IPS-NIHi7 (cell line): ENCODE data around the gene NPFFR1.

Source experiments
- DNase-seq: peaks from one replicate; pipeline ENCODE4 v3.0.0; 2012; ENCODE audit warnings: mixed read lengths; ENCODE audit errors: extremely low spot score

The NPFFR1 gene, protein sequence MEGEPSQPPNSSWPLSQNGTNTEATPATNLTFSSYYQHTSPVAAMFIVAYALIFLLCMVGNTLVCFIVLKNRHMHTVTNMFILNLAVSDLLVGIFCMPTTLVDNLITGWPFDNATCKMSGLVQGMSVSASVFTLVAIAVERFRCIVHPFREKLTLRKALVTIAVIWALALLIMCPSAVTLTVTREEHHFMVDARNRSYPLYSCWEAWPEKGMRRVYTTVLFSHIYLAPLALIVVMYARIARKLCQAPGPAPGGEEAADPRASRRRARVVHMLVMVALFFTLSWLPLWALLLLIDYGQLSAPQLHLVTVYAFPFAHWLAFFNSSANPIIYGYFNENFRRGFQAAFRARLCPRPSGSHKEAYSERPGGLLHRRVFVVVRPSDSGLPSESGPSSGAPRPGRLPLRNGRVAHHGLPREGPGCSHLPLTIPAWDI

DNA sequence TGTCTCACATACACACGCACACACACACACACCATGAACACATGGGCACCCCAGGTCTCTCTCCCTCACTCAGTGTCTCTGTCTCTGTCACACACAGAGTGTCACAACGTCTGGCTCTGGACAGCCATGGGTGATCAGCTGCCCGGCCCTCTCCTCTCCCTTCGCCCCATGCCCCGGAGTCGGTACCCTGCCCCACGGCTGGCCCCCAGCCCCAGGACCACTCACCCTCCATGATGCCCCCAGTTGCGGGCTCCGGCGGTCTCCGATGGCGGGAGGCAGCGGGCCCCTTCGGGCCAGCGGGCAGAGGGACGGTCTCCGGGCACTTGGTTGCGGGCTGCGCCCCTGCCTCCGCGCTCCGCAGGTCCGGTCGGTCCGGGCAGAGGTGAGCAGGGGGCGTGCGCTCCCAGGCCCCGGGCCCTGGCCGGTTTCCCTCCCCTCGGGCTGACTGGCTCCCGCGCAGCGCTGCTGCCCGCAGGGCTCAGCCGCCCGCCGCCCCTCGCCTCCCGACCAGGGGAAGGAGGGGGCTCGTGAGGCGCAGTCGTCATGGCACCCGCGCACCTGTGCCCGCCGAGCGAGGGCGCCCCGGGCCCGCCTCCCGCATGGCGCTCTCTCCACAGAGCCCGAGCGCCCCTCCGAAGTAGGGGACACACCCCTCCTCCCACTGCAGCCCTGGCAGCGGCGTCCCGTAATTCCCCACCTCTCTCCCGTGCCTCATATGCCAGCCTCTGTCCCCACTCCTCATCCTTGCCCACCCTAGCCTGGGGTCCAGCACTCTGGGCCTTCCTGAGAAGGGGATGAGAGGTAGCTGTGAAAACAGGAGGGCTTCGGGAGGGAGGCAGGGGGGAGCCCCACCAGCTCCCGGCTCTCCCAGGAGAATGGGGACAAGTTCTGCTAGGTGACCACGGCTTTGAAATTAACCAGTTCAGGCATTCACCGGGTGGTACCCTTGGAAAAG lies at the start of gene NPFFR1:
Gene NPFFR1, minus strand, starts transcription at position 560 of the 955 bp plus-strand sequence. Its CDS starts 328 bp downstream, at position 232.
- peak; percentile 67 for DNase-seq

DNA sequence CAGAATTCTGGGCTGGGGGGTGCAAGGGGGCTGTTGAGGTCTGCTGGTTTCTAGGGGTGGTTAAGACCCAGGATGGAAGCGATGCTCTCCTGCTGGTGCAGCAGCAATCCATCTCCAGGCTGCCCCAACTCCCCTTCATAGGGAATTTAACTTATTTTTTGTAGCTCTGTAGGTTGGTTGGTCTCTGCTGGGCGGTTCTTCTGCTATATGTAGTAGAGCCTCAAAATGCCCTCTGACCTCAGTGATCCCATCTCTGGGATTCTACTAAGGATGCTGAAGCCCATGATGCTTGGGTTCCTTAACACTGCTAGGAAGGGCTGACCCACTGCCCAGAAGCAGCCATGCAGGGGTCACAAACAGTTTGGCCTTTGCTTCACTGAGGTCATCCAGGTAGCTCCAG lies 49.5 kb upstream of the NPFFR1 start:
- DNase-seq, result no peak

DNA sequence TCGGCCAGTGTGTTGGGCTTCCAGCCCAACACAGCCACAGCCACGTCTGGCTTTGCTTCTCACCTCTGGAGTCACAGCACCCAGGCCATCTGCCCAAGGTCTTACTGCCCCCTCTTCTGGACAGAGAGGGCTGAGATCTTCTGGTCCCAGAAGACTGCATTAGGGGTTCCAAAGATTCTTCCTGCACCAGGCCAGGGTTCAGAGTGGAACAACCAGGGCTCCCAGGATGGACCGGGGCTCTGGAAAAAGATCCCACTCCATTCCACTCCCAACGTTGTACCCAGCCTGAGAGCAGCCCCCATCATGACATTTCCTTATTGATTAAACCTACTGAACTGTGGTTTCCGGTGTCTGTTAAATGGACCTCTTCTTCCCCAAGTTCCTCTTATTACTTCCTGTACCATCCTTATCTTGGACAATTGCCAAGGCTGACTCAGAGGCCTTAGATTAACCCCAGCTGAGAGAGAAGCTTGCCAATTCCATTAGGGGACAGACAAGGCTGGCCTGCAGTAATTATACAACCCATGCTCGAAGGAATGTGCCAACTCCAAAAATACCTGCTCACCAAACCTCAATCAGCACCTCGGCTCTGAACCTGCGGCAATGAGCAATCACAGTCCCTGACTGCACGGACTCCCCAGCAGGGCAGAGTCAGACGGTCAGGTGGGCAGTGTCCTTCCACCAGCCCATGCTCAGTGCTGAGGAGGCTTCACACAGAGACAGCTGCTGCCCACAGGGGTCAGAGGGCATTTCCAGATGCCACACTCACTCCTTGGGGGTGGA lies 47.9 kb upstream of the NPFFR1 start:
- peak; percentile 59 for DNase-seq

DNA sequence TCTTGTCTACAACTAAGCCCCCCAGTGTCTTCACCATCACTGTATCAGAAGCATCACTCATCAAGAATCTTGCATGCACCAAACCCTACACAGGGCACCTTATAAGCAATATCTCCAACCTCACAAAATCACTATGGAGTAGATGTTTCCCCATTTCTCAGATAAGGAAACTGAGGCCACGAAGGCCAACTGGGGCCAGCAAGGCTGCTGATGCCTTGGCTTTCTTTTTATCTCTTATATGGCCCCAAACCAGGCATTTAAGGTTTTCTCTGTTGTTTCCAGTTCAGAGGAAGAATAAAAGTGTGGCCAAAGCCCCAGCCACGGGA lies 47.3 kb upstream of the NPFFR1 start:
- no peak for DNase-seq

DNA sequence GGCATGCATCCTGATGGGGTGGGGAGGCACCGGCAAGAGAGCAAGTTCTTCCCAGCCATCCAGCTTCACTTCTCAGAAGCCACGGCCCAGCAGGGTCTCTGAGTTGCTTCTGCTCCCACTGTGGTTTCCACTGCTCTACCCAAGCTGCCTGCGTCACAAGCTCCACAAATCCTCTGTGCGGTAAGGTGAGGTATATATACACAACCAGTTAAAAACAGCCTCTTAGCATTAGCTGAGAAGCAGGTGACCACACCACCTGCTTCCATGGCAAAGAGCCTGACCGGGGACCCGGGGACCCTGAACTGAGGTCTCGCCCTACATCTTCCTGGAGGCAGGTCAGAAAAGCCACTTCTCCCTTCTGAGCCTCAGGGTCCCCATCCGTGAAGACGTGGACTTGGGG lies 46.9 kb upstream of the NPFFR1 start:
- no peak for DNase-seq

DNA sequence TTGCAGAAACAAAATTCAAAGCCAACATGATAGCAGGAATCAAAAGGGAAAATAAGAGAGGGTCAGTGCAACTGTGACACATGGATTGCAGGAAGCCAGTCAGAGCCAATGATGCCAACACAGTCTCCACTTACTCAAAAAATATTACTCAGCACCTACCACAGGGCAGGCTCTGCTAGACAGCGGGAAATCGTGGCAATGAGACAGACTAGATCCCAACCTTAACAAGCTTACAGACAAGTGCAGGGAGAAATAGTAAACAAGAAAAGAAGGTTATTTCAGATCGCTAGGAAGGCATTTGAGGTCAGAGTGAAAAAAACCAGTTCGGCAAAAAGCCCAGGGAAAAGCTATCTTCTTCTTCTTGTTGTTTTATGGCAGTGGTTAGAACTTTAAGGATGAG lies 45.2 kb upstream of the NPFFR1 start:
- no peak for DNase-seq

DNA sequence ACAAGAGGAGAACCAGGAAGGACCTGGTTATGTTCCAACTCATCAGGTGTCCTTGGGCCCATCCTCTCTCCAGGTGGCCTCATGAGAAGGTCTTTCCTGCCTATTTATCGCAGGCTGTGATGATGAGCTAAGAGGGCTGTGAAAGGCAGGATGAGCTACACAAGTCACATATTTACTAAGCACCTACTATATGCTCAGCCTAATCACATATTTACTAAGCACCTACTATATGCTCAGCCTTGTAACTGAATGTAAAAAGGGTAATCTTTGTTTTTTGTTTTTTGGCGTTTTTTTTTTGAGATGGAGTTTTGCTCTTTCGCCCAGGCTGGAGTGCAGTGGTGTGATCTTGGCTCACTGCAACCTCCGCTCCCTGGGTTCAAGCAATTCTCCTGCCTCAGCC lies 44.2 kb upstream of the NPFFR1 start:
- DNase-seq, result no peak

DNA sequence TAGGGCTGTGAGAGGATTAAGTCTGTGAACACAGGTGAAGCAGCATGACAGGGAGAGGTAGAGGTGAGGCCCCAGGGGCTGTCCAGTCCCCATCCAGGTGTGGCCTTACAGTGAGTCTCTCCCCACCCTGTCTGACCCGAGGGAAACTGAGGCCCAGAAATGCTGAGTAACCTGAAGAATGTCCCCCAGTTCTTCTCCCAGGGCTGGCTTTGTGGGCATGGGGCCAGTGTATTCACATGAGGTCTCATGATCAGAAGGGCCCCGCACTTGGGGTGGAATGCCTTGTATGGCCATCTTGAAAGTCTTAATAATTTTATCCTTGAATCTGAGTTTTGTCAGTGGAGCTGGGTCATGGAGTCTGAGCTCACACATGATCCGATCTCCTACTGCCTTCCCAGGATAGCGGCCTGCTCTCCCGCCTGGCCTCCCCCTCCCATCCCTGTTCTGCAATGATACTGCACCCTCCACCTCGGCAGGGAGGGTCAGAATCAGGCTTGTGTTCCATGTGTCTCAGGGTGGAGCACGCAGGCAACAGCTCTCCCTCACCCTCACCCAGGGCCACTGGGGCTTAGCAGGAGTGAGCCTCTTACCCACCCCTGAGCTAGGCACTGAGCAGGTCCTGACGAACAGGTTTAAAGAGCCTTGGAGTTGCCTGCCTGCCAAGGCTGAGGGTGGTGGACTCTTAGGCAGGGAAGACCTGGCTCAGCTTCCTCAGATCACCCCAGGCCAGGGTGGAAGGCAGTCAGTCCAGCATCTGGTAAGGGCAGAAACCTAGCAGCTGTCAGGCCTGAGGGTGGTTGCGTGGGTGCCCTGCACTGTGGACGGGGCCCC lies 41.4 kb upstream of the NPFFR1 start:
- DNase-seq, result no peak

DNA sequence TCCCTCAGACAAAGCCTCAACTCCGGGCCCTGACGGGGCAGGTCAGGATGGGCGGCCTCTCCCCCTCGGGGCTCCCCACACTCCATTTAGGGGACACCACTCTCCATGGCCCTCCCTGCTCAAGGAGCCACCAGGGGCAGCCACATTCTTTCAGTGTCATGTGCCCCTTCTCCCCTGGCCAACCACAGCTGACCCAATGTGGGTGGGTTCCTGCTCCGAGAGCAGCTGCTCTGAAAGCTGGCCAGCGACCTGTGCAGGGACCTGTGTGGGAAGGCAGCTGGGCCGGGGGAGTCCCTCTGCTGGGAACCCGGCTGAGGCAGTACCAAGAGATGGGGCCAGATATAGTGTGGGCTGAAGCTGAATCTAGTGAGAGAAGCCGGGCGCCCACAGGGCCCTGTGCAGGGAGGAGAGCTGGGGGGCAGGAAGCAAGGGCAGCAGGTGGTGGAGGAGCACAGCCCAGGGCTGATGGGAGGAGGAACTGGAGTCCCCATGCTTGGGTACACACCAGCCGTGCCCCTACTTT lies 40.6 kb upstream of the NPFFR1 start:
- peak; percentile 46 for DNase-seq

DNA sequence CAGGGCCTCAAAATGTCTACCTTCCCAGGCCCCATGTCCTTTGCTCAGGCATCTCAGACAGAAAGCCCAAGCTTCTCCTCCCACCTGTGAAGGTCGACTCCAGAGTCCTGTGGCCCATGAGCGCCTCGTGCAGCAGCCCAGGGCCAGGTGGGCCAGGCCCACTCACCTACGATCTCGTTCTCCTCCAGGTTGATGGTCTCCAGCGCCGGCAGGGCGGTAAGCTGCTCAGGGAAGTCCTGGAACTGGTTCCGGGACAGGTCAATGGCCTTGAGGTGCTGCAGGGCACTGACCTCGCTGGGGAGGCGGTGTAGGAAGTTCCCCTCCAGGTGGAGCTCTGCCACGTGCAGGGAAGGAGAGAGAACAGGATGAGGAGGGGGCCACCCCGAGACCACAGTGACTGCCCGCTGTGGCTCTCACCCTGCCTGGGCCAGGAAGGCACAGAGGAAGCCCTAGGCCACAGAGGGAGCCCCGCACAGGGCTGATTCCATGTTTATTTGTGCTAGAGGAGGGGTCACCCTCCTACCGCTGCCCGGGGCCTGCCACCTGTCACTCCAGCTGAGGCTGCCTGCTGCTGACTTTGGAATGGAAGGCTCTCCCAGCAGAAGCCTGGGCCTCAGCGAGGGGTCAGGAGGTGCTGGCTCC lies 40.0 kb upstream of the NPFFR1 start:
- peak; percentile 67 for DNase-seq

DNA sequence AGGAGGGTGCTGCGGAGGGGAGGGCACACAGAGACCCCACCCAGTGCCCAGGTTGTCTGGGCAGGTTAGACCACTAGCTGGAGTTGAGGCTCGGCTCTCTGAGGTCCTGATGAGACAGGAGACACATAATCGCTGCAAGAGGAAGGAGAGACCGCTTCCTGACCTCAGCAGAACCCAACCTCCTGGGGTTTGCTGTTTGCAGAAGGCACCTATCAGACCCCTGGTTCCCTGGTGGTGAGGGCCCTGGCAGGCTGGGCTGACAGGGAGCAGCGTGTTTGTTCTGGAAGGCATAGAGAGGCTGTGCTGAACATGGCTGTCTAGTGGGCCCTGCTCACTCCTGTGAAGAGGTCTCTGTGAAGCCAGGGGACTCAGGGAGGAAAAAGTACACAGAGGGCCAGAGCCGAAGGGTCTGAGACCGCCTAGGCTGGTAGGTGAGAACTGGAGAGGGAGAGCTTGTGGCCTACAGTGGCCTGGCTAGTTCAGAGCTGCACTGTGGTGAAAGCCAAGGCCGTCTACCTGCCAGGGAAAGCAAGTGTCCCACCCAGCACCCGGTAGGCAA lies 39.4 kb upstream of the NPFFR1 start:
- no peak for DNase-seq

DNA sequence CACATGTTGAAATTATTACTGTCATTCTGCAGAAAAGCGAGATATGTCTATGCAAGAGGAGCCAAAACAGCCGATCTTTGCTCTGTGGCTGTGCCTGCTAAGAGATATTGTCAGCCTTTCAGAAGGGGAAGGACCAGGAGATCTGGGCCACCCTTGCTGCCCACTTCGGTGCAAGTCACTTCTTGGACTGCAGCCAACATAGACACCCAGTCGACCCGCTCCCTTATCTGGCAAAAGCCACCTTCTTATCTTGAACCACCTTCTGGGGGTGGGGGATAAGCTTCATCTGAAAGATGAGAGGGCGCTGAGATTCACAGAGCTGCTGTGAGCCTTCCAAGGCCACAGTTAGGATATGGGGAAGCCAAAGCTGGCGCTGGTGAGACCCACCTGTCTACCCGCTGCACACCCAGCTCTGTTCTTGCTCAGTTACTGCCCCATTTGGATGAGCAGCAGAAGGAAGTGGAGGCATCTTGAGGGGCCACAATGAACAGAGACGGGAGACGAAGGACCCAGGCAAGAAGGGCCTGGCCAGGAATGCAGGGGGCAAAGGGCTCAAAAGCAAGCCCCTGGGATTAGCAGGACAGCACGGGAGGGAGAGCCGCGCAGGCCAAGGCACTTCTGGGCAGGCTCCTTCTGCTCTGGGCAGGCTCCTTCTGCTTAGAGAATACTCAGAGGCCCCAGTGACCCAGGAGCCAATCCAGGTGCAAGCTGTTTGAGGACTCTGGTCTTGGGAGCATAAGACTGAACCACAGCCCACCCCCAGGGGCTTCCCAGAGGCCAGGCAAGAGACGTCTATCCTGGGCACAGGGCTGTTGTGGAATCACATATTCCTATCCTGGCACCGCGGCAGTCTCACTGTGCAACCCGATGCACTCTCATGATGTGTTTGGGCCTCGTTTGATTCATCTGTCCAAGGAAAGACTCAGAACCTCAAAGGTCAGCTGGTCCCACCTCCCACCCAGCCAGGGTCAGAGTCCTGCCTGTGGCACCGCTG lies 38.4 kb upstream of the NPFFR1 start:
- DNase-seq, result no peak

DNA sequence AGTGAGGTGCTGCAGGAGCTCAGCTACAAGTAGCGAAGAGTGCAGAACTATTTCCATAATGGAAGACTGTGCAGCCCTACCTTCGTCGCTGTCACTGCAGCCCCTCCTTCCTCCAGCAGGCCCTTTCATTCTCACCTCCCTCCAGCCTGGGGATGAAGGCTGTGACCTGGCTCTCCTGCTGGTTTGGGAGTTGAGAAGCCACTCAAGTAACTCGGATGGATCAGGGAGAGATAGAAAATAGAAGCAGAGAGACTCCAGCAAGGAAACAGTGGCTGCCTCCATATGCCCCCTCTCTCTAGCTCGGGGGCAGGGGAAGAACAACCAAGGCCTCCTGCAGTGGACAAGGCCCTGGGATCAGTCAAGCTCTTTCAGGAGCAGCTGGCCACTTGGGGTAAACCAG lies 37.4 kb upstream of the NPFFR1 start:
- no peak for DNase-seq

DNA sequence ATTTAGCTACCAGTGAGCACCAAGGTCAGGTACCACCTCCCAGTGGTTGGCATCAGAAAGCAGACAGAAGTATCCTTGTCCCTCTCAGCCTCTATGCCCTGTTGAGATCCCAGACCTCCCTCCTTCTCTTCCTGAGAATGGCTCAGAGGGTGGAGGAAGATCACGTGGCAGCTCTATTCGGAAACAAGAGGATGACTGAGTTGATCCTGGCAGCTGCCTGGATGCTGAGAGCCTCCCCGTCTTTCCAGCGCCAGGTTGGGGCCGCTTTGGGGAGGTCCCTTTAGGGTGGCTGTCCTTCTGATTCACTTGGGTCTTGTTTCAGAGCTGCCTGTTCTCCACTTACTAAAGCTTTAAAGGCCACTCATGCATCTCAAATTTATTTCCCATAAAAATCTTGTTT lies 36.9 kb upstream of the NPFFR1 start:
- no peak for DNase-seq

DNA sequence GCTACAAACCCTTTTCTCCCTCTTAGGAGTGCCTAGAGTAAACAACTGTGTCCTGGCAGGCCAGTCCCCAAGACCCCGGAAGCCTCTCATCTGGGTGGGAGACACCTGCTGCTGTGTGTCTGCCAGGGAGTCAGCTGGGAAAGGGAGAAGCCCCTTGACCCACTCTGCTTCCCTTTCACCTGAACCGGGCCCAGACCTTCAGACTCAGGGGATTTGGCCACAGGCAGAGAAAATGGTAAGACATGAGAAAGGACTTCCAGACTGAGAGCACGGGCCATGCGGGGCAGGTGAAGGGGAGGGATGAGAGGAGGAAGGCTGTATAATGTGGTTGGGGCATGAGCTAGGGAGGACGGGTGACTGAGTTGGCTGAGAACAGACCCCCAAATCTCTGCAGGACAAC lies 36.0 kb upstream of the NPFFR1 start:
- DNase-seq, result no peak

DNA sequence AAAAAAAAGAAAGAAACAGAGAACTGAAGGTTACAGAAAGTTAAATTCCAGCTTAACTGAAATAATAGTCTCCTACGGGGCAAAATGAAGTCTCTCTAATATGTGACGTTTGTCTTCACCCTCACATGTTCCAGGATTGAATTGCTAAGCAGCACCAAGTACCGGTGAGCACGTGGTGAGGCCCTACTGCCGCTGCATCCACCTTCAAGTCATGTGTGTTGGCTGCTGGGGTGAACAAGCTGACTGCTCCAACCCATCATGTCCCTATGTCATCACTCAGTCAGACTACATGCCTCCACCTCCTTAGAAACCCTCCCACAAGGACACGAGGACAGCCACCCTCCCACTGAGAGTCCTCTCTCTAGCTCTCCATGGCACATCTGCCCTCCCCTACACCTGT lies 35.4 kb upstream of the NPFFR1 start:
- DNase-seq, result no peak

DNA sequence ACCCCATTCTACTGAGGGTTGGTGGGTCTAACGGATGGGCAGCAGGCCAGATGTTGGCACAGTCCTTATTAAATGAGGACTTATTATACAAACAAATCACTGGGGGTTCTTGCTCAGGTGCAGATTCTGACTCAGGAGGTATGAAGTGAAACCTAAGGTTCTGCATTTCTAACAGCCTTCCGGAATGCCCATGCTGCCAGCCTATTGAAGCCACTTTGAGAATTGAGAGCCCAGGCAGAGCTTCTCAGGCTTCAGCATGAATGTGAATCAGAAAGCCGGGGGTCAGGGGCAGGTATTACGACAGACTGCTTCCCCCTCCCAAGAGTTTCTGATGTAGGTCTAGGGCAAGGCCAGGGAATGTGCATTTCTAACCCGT lies 34.1 kb upstream of the NPFFR1 start:
- DNase-seq, result no peak

DNA sequence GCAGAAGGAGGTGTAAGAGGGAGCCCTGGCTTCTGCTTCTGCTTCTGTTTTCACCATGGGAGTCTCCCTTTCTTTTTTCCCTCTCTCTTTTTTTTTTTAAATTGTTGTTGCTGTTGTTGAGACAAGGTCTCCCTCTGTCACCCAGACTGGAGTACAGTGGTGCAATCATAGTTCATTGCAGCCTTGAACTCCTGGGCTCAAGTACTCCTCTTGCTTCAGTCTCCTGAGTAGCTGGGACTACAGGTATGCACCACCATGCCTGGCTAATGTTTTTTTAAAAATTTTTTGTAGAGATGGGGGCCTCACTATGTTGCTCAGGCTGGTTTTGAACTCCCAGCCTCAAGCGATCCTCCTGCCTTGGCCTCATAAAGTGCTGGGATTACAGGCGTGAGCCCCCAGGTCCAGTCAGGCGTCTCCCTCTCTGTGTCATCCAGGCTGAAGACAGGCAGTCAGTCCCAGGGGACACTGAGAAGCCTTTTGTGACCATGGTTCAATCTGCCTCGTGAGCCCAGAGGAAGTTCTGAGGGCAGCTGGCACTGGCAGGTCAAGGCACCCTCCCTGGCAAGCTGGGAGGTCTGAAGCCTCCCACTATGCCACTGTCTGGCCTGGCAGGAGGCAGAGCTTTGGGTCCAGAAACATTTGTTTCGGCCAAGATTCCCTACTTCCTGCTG lies 33.6 kb upstream of the NPFFR1 start:
- DNase-seq, result no peak
